Brain microvascular endothelial cell (primary cell): ENCODE measurements around the gene EPHA5.

Experiments
- DNase-seq: peaks from one replicate; pipeline ENCODE4 v3.0.0-alpha.2; 2020
- H3K27ac ChIP-seq: fragments of 250-450 bp; sonication (Bioruptor Pico); 2 replicates; pipeline ENCODE4 v1.5.1; 2020; ENCODE audit warnings: mild to moderate bottlenecking, moderate library complexity
- H3K27me3 ChIP-seq: fragments of 250-450 bp; sonication (Bioruptor Pico); replicated peaks from 2 replicates; pipeline ENCODE4 v1.5.1; 2020; ENCODE audit warnings: mild to moderate bottlenecking
- H3K36me3 ChIP-seq: fragments of 250-450 bp; sonication (Bioruptor Pico); replicated peaks from 2 replicates; pipeline ENCODE4 v1.5.1; 2020; ENCODE audit warnings: mild to moderate bottlenecking
- H3K4me3 ChIP-seq: 2 replicates; pipeline ENCODE4 v1.5.1; 2011; ENCODE audit warnings: low read depth, mild to moderate bottlenecking, control low read depth, low read length, moderate library complexity
- CTCF ChIP-seq: IDR thresholded peaks from 2 replicates; pipeline ENCODE4 v1.5.1; 2011; ENCODE audit warnings: low read depth, mild to moderate bottlenecking, moderate library complexity, low read length, control low read depth, inconsistent platforms; ENCODE audit errors: missing control alignments
- in situ Hi-C: cut with HindIII; loops from 2 replicates; pipeline ENCODE4 v1.10.0; 2017; ENCODE audit warnings: low sequenced_read_pairs, low pct_ligation_motif_present

EPHA5 gene

GRCh38 chr4:65510976-65511375 lies 159.3 kb downstream of the EPHA5 start:
- no peaks in the 10 kb centered on the region for H3K36me3 ChIP-seq
- peak; percentile 76 for DNase-seq
- no peak for TF ChIP-seq CTCF
- H3K27me3 ChIP-seq: no peaks in the 10 kb centered on the region
- in situ Hi-C loops: loop anchor here (25.0 kb wide), 1 partner anchor 151 kb away; the partner anchor contains the start of gene EPHA5
- H3K27ac ChIP-seq: peak overlapping the region; percentile 72
- H3K4me3 ChIP-seq: no peak overlapping the region

- H3K27ac ChIP-seq: peak overlapping the region; percentile 61
- H3K27me3 ChIP-seq: no peaks in the 10 kb centered on the region
- no peak overlapping the region for H3K4me3 ChIP-seq
- in situ Hi-C loops: loop anchor here (25.0 kb wide), 1 partner anchor 154 kb away; the partner anchor contains the start of gene EPHA5
- H3K36me3 ChIP-seq: no peaks in the 10 kb centered on the region
- DNase-seq: peak; percentile 62
- no peak for TF ChIP-seq CTCF
Observed at GRCh38 chr4:65508168-65508567, 162.1 kb downstream of the EPHA5 start.

GRCh38 chr4:65502131-65502701 lies 168.1 kb downstream of the EPHA5 start:
- no peak for TF ChIP-seq CTCF
- DNase-seq: peak; percentile 44
- Histone ChIP-seq H3K27ac (peak overlapping the region; percentile 47), H3K4me3 (no peak overlapping the region), H3K36me3 (no peaks in the 10 kb centered on the region), H3K27me3 (no peaks in the 10 kb centered on the region)
- in situ Hi-C loops: loop anchor here (25.0 kb wide), 1 partner anchor 160 kb away; the partner anchor contains the start of gene EPHA5

GRCh38 chr4:65498606-65499005 lies 171.7 kb downstream of the EPHA5 start:
- H3K27ac ChIP-seq: no peak overlapping the region
- in situ Hi-C loops: no loop called here

GRCh38 chr4:65495439-65495838 lies 174.8 kb downstream of the EPHA5 start:
- H3K27me3 ChIP-seq: no peaks in the 10 kb centered on the region
- no peak for TF ChIP-seq CTCF
- no peak for DNase-seq
- no peaks in the 10 kb centered on the region for H3K36me3 ChIP-seq
- in situ Hi-C loops: no loop called here
- H3K4me3 ChIP-seq: no peak overlapping the region
- H3K27ac ChIP-seq: no peak overlapping the region

More at GRCh38 chr4:65498606-65499005, 171.7 kb downstream of the EPHA5 start:
- H3K36me3 ChIP-seq: no peaks in the 10 kb centered on the region
- DNase-seq: no peak
- TF ChIP-seq CTCF: no peak
- H3K4me3 ChIP-seq: no peak overlapping the region
- H3K27me3 ChIP-seq: no peaks in the 10 kb centered on the region

- H3K27me3 ChIP-seq: no peaks in the 10 kb centered on the region
- TF ChIP-seq CTCF: no peak
- DNase-seq: peak; percentile 66
- in situ Hi-C loops: no loop called here
- H3K36me3 ChIP-seq: no peaks in the 10 kb centered on the region
- H3K27ac ChIP-seq: no peak overlapping the region
- no peak overlapping the region for H3K4me3 ChIP-seq
Observed at GRCh38 chr4:65482410-65482809, 187.9 kb downstream of the EPHA5 start.
